Choroid plexus epithelial cell (primary cell): ENCODE measurements around the gene CFAP157.

Experiments used
- DNase-seq: peaks from one replicate; pipeline ENCODE4 v3.0.0-alpha.2; 2010; ENCODE audit warnings: low read depth
- H3K4me3 ChIP-seq: 2 replicates; pipeline ENCODE4 v1.5.1; 2011; ENCODE audit warnings: low read depth, mild to moderate bottlenecking, control low read depth, low read length, moderate library complexity
- CTCF ChIP-seq: conservative IDR thresholded peaks from 2 replicates; pipeline ENCODE4 v1.5.1; 2011; ENCODE audit warnings: low read depth, mild to moderate bottlenecking, control low read depth, inconsistent platforms, low read length, moderate library complexity

The CFAP157 gene

GRCh38 chr9:127692071-127692470 lies 14.7 kb upstream of the CFAP157 start:
- no peak for TF ChIP-seq CTCF
- H3K4me3 ChIP-seq: no peak overlapping the region
- DNase-seq: no peak

- no peak for TF ChIP-seq CTCF
- no peak for DNase-seq
- H3K4me3 ChIP-seq: no peak overlapping the region
Measured at GRCh38 chr9:127693143-127693542, 13.6 kb upstream of the CFAP157 start.

- DNase-seq: no peak
- no peak for TF ChIP-seq CTCF
- H3K4me3 ChIP-seq: no peak overlapping the region
Measured at GRCh38 chr9:127693697-127694096, 13.1 kb upstream of the CFAP157 start.

- H3K4me3 ChIP-seq: no peak overlapping the region
- TF ChIP-seq CTCF: no peak
- DNase-seq: peak; percentile 23
Measured at GRCh38 chr9:127694890-127695720, 11.7 kb upstream of the CFAP157 start.

GRCh38 chr9:127697575-127697974 lies 9.2 kb upstream of the CFAP157 start:
- no peak for DNase-seq
- no peak overlapping the region for H3K4me3 ChIP-seq
- TF ChIP-seq CTCF: no peak

GRCh38 chr9:127698386-127698785 lies 8.4 kb upstream of the CFAP157 start:
- TF ChIP-seq CTCF: no peak
- no peak for DNase-seq
- H3K4me3 ChIP-seq: no peak overlapping the region
